ENCODE data around the gene ZNF467.
A peak's percentile ranks its signal among the peaks of the same experiment; 100 is the strongest.

Gene ZNF467

GRCh38 chr7:149736478-149737360, 36.7 kb downstream of the ZNF467 start:
- no peak for DNase-seq

- no peak for DNase-seq
Measured at GRCh38 chr7:149735779-149736477, 37.5 kb downstream of the ZNF467 start.

- DNase-seq = no peak
Measured at GRCh38 chr7:149735181-149735602, 38.2 kb downstream of the ZNF467 start.

GRCh38 chr7:149734791-149735075, 38.7 kb downstream of the ZNF467 start:
- DNase-seq = no peak

- DNase-seq = no peak
Measured at GRCh38 chr7:149733924-149734790, 39.2 kb downstream of the ZNF467 start.

GRCh38 chr7:149733131-149733923, 40.1 kb downstream of the ZNF467 start:
- DNase-seq = no peak

GRCh38 chr7:149732611-149733010, 40.8 kb downstream of the ZNF467 start:
- no peak for DNase-seq

GRCh38 chr7:149732111-149732561, 41.3 kb downstream of the ZNF467 start:
- DNase-seq = no peak

- DNase-seq = no peak
Measured at GRCh38 chr7:149731207-149731955, 42.0 kb downstream of the ZNF467 start.

GRCh38 chr7:149729983-149730801, 43.2 kb downstream of the ZNF467 start:
- peak; percentile 35 for DNase-seq

GRCh38 chr7:149729586-149729982, 43.8 kb downstream of the ZNF467 start:
- no peak for DNase-seq

- no peak for DNase-seq
Measured at GRCh38 chr7:149728491-149729375, 44.7 kb downstream of the ZNF467 start.

- no peak for DNase-seq
Measured at GRCh38 chr7:149727899-149728476, 45.4 kb downstream of the ZNF467 start.

- no peak for DNase-seq
Measured at GRCh38 chr7:149727053-149727898, 46.1 kb downstream of the ZNF467 start.

- DNase-seq = no peak
Measured at GRCh38 chr7:149725916-149726315, 47.5 kb downstream of the ZNF467 start.

- DNase-seq = no peak
Measured at GRCh38 chr7:149725426-149725821, 48.0 kb downstream of the ZNF467 start.

GRCh38 chr7:149724661-149725425, 48.5 kb downstream of the ZNF467 start:
- no peak for DNase-seq
